GM10847 (cell line): ENCODE measurements around the gene RPL22.

Experiments
- POLR2A ChIP-seq: IDR thresholded peaks from 2 replicates; pipeline ENCODE4 v1.6.1; 2011; ENCODE audit not compliant: insufficient read length; ENCODE audit errors: extremely low read depth

RPL22 gene

GRCh38 chr1:6171548-6172124, 27.8 kb downstream of the RPL22 start:
- TF ChIP-seq POLR2A = no peak

- TF ChIP-seq POLR2A = no peak
Measured at GRCh38 chr1:6170742-6171201, 28.6 kb downstream of the RPL22 start.

GRCh38 chr1:6170116-6170741, 29.2 kb downstream of the RPL22 start:
- no peak for TF ChIP-seq POLR2A

DNA sequence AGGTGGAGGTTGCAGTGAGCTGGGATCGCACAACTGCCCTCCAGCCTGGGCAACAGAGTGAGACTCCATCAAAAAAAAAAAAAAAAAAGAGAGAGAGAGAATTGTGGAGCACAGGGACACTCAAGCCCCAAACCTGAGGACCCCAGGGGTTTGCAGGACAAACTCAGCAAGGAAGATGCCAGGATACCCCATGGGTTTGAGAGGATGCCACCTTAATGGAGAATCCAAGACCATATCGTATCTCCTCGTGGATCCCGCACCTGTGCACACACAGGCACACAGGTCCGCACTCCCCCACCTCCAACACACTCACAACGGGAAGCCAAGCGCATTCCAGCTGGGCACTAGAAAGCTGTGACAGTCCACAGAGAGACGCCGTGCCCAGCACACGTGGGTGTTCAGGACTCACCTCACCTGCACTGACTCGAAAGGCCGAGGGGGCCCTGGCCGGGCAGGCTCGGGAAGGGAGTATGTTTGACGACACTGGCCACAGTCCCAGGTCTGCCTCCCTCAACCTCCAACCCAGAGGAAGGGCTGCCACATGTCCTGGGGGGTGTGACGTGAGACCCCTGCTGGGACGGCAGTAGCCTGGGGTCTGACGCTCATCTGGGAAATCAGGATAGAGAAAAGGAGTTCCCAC, 30.3 kb downstream of the RPL22 start:
- TF ChIP-seq POLR2A = no peak

DNA sequence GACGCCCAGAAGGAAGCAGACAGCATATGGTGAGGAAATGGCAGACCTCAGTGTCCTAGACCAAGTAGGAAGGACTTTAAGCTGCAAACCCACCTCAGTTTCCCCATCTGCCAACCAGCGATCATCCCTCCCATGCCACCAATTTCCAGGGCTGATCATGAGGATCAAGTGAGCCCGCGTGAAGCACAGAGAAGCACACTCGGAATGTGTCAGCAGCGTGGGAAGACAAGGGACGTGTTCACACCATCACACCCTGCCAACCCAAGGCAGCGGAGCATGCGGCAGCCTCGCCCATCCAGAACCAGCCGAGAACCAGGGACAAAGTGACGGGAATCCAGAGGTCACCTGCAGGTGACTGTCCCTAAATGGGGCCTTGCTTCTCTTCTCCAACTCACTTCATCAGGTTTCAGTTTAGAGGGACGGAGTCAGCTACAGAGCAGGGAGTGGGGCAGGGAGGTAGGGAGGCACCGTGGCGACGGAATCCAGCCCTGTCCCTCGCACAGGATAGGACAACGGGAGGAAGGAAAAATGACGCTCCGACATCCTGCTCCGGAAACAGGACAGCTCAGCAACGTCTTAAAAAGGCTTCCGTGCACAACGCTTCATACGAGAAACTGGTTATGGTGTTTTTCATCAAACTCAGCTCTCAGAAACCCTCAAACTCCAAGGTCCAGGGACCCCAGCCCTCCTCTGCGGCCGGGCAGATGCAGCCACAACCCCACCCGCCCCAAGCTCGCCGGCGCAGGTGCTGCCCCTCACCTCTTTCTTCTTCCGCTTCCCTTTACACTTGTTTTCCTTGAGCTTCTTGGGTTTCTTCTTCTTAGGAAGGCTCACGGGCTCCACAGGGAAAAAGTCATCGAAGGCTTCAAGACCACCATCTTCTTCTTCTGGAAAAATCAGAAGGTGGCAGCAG, 31.7 kb downstream of the RPL22 start:
- TF ChIP-seq POLR2A = no peak

- TF ChIP-seq POLR2A = no peak
Measured at GRCh38 chr1:6166655-6167390, 32.6 kb downstream of the RPL22 start.

GRCh38 chr1:6166221-6166620, 33.2 kb downstream of the RPL22 start:
- no peak for TF ChIP-seq POLR2A

DNA sequence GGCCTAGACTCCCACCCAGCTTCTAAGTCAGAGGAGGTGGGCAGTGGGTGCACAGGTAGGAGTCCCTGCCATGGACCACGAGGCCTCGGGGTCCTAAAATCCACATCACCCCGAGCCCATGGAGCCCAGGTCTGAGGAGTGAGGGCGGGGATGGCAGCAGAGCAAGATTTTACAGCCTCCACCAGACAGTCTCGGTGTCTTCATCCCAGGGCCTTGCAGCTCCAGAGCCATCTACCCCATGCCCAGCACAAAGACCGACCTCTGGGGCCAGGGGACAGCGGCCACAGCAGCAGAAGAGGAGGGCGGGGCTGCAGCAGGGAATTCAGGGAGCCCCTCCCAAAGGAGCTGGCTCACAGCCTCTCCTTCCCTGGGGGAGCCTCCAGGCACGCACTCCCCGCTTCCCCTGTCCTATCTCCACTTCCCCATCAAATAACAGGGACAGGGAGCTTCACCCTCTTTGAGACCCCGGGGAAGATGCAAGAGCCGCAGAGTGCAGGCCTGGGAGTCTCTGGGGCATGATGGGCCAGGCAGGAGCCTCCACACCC, 33.9 kb downstream of the RPL22 start:
- TF ChIP-seq POLR2A = no peak

- no peak for TF ChIP-seq POLR2A
Measured at GRCh38 chr1:6165027-6165426, 34.4 kb downstream of the RPL22 start.

DNA sequence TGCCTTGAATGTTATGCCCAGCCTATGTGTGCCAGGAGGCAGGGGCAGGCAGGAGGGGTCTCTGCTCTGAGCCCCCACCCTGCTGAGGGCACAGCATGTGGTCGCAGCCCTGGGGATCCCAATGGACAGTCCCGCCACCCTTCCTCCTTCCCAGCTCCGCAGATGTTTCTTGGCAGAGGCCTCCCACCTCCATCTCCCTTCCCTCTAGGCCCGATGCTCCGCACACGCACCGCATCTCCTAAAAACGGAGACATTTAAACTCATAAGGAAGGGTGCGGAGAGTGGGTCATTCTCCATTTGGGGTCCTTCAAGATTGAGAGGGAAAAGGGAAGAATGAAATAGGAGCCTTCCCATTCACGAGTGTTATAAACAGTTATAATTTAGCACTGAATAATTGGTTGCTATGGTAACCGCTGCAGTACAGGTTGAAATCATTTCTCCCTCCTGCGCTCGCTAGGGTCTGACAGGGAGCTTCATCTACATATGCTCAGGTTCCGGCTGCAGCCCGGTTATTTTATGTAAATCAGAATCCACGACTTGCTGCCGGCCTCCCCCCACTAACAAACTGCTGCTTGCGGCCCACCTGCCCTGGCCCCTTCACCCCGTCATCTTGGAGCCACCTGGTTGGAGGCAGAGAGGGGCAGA, 35.3 kb downstream of the RPL22 start:
- no peak for TF ChIP-seq POLR2A

GRCh38 chr1:6163191-6163972, 36.0 kb downstream of the RPL22 start:
- no peak for TF ChIP-seq POLR2A

DNA sequence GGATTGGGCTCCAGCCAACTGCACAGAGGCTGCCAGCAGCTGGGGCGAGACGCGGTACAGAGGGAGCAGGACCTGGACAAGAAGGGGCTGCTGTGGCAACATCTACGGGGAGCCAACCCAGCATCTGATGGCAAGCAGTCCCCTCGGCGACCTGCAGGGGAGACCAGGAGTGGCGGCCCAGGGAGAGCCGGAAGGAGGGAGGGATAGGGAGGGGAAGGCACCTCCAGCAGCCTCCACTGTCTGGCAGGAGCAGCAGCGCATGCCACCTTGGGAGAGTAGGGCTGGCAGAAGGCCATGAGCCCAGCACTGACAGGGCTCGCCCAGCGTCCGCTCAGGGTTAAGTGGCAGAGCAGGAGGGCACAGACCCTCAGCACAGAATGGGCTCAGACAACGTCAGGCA, 36.6 kb downstream of the RPL22 start:
- no peak for TF ChIP-seq POLR2A

- no peak for TF ChIP-seq POLR2A
Measured at GRCh38 chr1:6162341-6162740, 37.1 kb downstream of the RPL22 start.
